ENCODE data around the gene NPY4R. TPM values are rescaled to one million over a fixed set of nuclear protein-coding genes. Genes with fewer than 3 reads are reported as not detected.
"Not testable (repeated sequence)": the region's sequence is repeated elsewhere in the genome, so short reads cannot be mapped to it uniquely, and the experiment has no call there.

Gene NPY4R
- total RNA-seq, 1 experiment from 2014 or later, result not detected

- not testable (repeated sequence) for H3K23me2 ChIP-seq (ENCODE audit: insufficient read length, low read depth, low read length, poor library complexity, severe bottlenecking); H2BK20ac ChIP-seq (ENCODE audit: low read depth, low read length, poor library complexity, severe bottlenecking); H2BK120ac ChIP-seq (ENCODE audit: low read depth, low read length, poor library complexity, severe bottlenecking); H4K8ac ChIP-seq (replicated peaks; ENCODE audit: insufficient read length, low read depth, low read length); H3K23ac ChIP-seq (ENCODE audit: insufficient read length, low read depth, low read length); H3K18ac ChIP-seq (ENCODE audit: insufficient read length, low read depth, low read length); H3K14ac ChIP-seq (ENCODE audit: insufficient read depth, low read length); H3K9me3 ChIP-seq (ENCODE audit: control insufficient read depth, low read depth, low read length); H3K27me3 ChIP-seq (ENCODE audit: insufficient read depth, low read length); H3T11ph ChIP-seq (ENCODE audit: low read length); H3K27ac Mint-ChIP-seq; H4K20me1 ChIP-seq (ENCODE audit: control insufficient read depth, insufficient read depth, insufficient read length); H3K79me2 ChIP-seq (ENCODE audit: insufficient read depth, low read length); H4K5ac ChIP-seq (ENCODE audit: insufficient read length, low read depth, low read length); H3K79me1 ChIP-seq (ENCODE audit: insufficient read depth, low read depth, low read length, poor library complexity, severe bottlenecking); DNase-seq; H3K27ac ChIP-seq (ENCODE audit: insufficient read length, low read depth, low read length); H2BK5ac ChIP-seq (ENCODE audit: insufficient read length, low read length); H3K4ac ChIP-seq (ENCODE audit: low read depth, low read length); H3K9ac ChIP-seq (ENCODE audit: extremely low read depth, insufficient read length, low read length); H2BK12ac ChIP-seq (ENCODE audit: insufficient read length, low read depth, low read length); H3K4me1 ChIP-seq (ENCODE audit: insufficient read depth, low read length); H3K4me3 Mint-ChIP-seq; H3K4me2 ChIP-seq (ENCODE audit: insufficient read depth, insufficient read length, low read length); H3K56ac ChIP-seq (ENCODE audit: insufficient read length, low read depth, low read length); H3K4me1 Mint-ChIP-seq; H3K36me3 Mint-ChIP-seq (ENCODE audit: insufficient read depth in 1 of 3, low read depth in 3 of 3); H3K9me3 Mint-ChIP-seq; H3K27me3 Mint-ChIP-seq (ENCODE audit: low read depth); H2BK15ac ChIP-seq (ENCODE audit: low read depth, low read length); H4K91ac ChIP-seq (ENCODE audit: insufficient read length, low read depth, low read length); H2AK5ac ChIP-seq (ENCODE audit: insufficient read length, low read length); H2AFZ ChIP-seq (ENCODE audit: low read length)
- no CpG with 5 or more reads among the region's 10 CpGs for WGBS (ENCODE audit: extremely low coverage, insufficient read length, low lambda C conversion rate)
These were observed 3.5 kb downstream of the NPY4R start for GRCh38 chr10:46462276-46462675.

- not testable (repeated sequence) for H3K36me3 Mint-ChIP-seq (ENCODE audit: insufficient read depth in 1 of 3, low read depth in 3 of 3); H4K5ac ChIP-seq (ENCODE audit: insufficient read length, low read depth, low read length); H3K14ac ChIP-seq (ENCODE audit: insufficient read depth, low read length); H2AFZ ChIP-seq (ENCODE audit: low read length); H3K27ac Mint-ChIP-seq; H2AK5ac ChIP-seq (ENCODE audit: insufficient read length, low read length); H3K18ac ChIP-seq (ENCODE audit: insufficient read length, low read depth, low read length); H3K27me3 ChIP-seq (ENCODE audit: insufficient read depth, low read length); H3K4ac ChIP-seq (ENCODE audit: low read depth, low read length); H3K4me1 ChIP-seq (ENCODE audit: insufficient read depth, low read length); H3K4me2 ChIP-seq (ENCODE audit: insufficient read depth, insufficient read length, low read length); H3K9me3 Mint-ChIP-seq; H3K9me3 ChIP-seq (ENCODE audit: control insufficient read depth, low read depth, low read length); H3T11ph ChIP-seq (ENCODE audit: low read length); H3K56ac ChIP-seq (ENCODE audit: insufficient read length, low read depth, low read length); DNase-seq; H2BK20ac ChIP-seq (ENCODE audit: low read depth, low read length, poor library complexity, severe bottlenecking); H3K27ac ChIP-seq (ENCODE audit: insufficient read length, low read depth, low read length); H3K79me2 ChIP-seq (ENCODE audit: insufficient read depth, low read length); H3K4me1 Mint-ChIP-seq; H2BK5ac ChIP-seq (ENCODE audit: insufficient read length, low read length); H4K20me1 ChIP-seq (ENCODE audit: control insufficient read depth, insufficient read depth, insufficient read length); H3K9ac ChIP-seq (ENCODE audit: extremely low read depth, insufficient read length, low read length); H3K23me2 ChIP-seq (ENCODE audit: insufficient read length, low read depth, low read length, poor library complexity, severe bottlenecking); H2BK12ac ChIP-seq (ENCODE audit: insufficient read length, low read depth, low read length); H3K27me3 Mint-ChIP-seq (ENCODE audit: low read depth); H2BK120ac ChIP-seq (ENCODE audit: low read depth, low read length, poor library complexity, severe bottlenecking); H3K4me3 Mint-ChIP-seq; H2BK15ac ChIP-seq (ENCODE audit: low read depth, low read length); H3K23ac ChIP-seq (ENCODE audit: insufficient read length, low read depth, low read length); H3K79me1 ChIP-seq (ENCODE audit: insufficient read depth, low read depth, low read length, poor library complexity, severe bottlenecking); H4K91ac ChIP-seq (ENCODE audit: insufficient read length, low read depth, low read length); H4K8ac ChIP-seq (replicated peaks; ENCODE audit: insufficient read length, low read depth, low read length)
- WGBS (ENCODE audit: extremely low coverage, insufficient read length, low lambda C conversion rate), result no CpG with 5 or more reads among the region's 7 CpGs
These were observed 6.2 kb downstream of the NPY4R start for GRCh38 chr10:46459579-46459978.

Data from H9 (cell line).